GM23248 (cell line): Measurements from ENCODE around the gene NUDC.

Source experiments
- EZH2 ChIP-seq: fragments of 200-600 bp; sonication (generic); IDR thresholded peaks from 2 replicates; pipeline ENCODE4 v1.6.1; 2018; ENCODE audit warnings: antibody characterized with exemption, mild to moderate bottlenecking; ENCODE audit not compliant: insufficient read depth, poor library complexity, severe bottlenecking
- EZH2phosphoT487 ChIP-seq: fragments of 200-600 bp; sonication (generic); IDR thresholded peaks from 2 replicates; pipeline ENCODE4 v1.6.1; 2018; ENCODE audit warnings: antibody characterized with exemption, moderate library complexity, mild to moderate bottlenecking, low read depth; ENCODE audit not compliant: insufficient read depth

GRCh38 chr1:26900001-26900814 is 21.3 kb upstream of the NUDC start, which contains the start of gene GPATCH3:
- TF ChIP-seq EZH2 (no peak), EZH2phosphoT487 (no peak)
